GM19452 (cell line): ENCODE measurements around the gene SLIT3.
"Not testable (repeated sequence)": the region's sequence is repeated elsewhere in the genome, so short reads cannot be mapped to it uniquely, and the experiment has no call there.

Source experiments
- ATAC-seq: cut with Tn5 transposase; IDR thresholded peaks from one replicate; pipeline ENCODE4 v1.9.1; 2021; ENCODE audit not compliant: unreplicated experiment

The SLIT3 gene

DNA sequence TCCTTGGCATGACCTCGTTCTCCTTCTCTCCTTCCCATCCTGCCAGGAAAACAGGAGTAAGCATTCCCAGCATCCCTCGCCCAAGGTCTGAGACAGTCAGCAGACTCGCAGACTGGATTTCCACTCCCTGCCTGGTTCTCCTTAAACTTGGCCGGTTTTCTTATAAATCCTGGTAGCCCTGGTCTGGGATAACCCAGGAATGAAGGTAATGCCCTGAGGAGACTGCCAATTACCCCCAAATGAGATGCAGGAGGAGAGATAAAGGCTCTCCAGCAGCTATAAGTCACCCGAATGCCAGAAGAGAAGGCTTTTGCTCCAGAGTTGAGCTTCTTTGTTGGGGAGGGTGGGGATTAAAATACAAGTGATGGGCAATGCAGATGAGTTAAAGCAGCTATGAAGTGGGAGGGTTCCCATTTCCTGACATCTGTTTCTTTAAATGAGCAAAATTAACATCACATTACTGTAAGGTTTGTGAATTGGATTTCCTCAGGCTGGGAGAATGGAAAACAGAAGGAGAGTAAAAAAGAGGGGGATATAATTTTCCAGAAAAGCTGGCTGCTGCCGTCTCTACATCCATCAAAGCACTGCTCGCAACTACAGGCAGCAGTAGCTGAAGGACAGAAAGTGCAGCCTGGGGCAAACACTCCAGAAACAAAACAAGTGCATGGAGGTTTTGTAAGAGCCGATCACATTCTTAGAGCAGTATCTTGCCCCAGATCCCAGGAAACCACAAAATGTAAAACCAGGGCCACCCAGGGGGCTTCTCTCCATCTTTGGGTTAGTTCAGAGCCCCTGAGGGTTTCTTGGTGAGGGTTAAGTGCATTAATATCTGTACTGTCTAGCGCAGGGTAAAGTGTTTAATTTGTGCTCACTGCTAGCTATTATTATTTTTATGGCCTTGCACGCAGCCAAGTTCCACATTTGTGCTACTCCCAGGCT is 544.2 kb downstream of the SLIT3 start:
- ATAC-seq = no peak

DNA sequence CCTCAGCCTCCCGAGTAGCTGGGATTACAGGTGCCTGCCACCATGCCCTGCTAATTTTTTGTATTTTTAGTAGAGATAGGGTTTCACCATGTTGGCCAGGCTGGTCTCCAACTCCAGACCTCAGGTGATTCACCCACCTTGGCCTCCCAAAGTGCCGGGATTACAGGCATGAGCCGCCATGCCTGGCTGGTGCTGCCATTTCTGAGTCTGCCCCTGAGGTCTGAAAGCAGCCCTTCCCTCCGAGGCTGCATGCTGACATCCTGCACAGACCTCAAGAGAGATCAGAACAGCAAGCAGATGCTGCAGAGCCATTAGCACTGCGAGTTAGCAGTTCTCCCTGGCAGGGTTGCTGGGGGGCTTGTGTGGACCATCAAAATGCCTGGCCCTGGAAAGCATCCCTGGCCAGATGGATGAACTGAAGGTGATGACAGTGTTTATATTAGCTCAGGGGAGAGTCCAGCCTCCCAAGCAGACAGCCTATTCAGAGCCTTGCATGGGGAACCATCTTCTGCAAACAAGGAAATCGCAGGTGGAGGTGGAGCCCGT is 545.3 kb downstream of the SLIT3 start:
- no peak for ATAC-seq

DNA sequence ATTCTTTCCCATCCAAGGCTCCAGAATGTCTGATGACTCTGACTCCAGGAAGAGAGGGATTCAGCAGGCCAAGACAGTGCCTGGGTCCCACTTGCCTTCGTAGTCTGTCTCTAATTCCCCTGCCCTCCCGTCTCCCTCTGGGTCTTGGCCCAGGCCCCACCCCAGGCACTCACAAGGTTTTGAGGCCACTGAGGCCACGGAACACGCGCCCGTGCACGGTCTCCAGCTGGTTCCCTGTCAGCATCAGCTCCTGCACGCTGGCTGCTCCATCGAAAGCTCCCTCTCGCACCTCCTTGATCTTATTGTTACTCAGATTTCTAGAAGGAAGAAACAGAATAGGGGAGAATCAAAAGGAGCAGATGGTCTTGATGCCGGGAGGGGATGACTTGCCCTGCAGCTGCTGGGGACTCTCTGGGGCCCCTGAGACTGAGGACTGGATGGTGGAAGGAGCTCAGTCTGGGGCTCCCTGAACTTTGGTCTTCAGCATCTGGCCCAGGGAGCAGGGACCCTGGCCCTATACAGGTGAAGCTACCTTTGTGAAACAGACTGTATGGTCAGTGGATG is 547.2 kb downstream of the SLIT3 start:
- no peak for ATAC-seq

DNA sequence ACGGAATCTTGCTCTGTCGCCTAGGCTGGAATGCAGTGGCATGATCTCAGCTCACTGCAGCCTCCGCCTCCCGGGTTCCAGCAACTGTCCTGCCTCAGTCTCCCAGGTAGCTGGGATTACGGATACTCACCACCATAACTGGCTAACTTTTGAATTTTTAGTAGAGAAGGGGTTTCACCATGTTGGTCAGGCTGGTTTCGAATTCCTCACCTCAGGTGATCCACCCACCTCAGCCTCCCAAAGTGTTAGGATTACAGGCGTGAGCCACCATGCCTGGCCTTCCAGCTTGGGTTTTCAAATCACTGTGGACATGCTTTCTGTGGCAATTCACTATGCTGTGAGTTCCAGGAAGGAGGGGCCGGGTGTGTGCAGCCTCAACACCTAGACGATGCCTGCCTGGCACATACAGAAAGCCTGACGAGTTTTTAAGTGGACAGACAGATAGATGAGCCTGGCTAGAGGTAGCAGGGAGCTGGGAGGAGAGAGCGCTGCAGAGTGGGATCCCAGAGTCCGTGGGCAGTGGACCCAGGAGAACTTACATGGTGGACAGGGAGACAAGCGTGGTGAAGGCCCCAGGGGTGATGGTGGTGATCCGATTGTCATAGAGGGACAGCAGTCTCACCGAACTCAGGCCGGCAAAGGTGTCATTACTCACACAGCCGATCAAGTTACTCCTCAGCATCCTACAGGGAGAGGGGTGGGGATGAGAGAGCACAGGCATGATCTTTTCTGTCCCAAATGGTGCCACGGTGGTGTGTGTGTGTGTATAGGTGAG is 548.3 kb downstream of the SLIT3 start:
- no peak for ATAC-seq

GRCh38 chr5:168752012-168752411 is 548.9 kb downstream of the SLIT3 start:
- no peak for ATAC-seq

GRCh38 chr5:168750926-168751325 is 550.0 kb downstream of the SLIT3 start:
- ATAC-seq = no peak

GRCh38 chr5:168749391-168750100 is 551.4 kb downstream of the SLIT3 start:
- no peak for ATAC-seq

DNA sequence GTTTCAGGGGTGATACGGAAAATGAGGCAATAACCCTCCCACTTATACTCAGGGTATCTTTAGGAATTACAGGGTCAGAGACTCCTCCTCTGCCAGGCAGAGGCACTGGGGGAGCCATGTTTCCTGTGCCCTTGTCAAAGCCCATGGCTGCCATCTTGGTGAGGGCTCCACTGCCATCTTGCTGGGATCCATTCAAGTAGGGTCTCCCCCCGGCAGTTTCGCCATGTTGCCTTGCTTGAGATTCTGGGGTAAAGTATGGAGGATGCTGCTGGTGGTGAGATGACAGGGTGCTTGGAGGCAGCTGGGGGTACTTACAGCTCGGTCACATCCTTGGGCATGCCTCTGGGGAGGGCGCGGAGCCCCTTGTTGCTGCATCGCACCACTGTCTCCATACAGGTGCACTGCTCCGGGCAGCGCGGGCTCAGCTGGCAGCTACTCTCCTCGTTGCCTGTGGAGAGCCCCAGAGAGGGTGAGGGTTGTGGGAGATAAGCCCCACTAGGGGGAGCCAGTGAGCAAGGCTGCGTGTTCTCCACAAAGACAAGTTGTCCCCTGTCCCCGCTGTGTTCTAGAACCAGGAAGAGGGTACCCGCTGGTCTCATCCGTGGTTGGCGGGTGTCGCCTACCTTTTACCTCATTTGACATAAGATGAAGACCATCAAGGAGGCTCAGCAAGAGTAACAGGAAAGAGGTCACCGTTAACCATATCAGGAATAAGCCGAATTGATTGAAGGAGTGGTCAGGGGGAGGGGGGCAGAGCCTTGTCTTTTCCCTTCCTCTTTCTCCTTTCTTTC is 552.8 kb downstream of the SLIT3 start:
- no peak for ATAC-seq

DNA sequence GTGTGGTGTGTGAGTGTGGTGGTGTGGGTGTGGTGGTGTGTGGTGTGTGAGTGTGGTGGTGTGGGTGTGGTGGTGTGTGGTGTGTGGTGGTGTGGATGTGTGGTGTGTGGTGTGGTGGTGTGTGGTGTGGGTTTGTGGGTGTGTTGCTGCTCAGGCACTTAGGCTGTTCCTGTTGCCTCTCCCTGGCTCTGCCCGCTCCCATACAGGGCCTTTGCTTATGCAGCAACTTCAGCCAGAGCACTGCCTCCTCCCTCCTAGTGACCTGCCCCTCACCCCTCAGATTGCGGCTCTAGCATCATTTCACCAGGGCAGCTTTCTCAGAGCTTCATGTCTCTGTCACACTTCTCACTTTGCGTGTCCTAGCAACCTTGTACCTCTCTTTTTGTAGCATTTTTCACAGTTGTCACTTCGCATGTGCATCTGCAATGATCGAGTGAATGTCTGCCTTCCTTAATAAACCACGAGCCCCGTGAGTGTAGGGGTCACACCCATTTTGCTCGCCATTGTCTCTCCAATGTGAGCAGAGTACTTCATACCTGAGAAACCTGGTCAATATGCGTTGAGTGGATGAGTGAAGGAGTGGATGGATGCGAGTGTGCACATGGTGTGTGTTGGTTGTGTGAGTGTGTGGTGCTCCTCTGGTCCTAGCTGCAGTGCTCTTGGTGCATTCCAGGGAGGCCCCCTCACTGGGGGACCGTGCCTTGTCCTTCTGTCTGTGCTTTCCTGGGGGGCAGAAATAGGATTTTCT is 553.9 kb downstream of the SLIT3 start:
- no peak for ATAC-seq

GRCh38 chr5:168746126-168746892 is 554.6 kb downstream of the SLIT3 start:
- not testable (repeated sequence) for ATAC-seq

GRCh38 chr5:168743617-168744016 is 557.3 kb downstream of the SLIT3 start:
- no peak for ATAC-seq

DNA sequence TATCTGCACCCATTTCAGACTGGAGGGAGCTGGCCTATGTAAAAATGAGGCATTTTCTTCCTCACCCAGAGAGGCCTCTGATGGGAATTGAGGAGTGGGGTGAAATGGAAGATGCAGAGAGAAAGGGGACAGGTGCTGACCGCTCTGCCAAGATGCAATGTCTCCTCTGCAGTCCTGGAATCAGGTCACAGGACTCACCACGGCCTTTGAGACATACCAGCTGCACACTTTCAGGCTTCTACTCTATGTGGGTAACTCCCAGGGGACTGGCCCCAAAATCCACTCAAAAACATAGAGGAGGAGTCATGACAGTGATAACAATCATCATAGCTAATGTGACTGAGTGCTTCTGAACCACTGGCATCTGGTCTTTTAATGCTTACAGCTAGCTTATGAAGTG is 558.6 kb downstream of the SLIT3 start:
- not testable (repeated sequence) for ATAC-seq

DNA sequence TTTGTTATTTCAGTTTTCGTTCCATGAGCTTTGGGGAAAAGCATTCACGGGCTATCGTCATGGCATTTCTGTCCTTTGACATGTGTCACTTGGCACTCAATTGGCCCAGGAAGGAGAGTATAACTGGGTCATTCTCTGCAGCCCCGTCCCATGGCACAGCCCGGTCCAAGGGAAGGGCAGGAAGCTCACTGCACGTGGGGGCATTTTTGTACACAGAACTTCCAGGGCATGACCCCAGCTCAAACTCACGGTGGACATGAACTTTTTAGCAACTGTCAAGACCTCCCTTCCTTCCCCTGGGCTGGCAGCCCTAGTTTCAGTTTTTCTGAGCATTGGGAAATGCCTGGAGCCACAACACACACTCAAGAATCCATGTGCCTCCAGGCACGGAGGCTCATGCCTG is 560.1 kb downstream of the SLIT3 start:
- no peak for ATAC-seq

DNA sequence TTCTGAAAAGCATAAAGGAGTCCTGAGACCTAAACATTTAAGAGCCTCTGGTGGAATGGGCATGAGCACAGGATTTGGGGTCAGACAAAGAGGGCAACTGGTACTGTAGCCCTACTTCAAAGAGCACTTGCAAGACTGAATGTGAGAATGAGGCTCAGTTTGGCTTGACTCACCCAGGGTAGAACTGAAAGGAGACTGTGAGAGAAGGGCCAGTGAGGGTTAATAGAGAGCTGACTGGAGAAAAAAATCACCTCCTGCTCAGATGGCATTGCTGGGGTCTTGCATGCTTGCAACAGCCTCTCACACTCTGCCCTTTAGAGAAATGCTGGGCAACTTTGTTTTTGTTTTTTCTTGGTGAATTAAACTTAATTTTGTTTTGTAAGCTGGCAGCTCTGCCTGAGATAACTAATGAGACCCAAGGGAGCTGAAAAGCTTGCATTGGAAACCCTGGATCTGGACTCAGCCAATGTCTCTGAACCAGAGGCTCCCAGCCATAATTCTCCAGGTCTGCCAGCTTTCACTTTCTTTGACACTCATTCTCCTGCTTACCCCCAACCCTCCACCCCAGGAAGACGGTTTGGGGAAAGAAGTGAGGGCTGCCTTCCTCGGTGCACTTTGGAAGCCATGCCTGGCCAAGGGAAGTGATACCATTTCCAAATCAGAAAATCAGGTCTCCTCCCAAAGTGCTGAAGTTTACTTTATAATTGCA is 560.7 kb downstream of the SLIT3 start:
- ATAC-seq = no peak

- no peak for ATAC-seq
Measured at GRCh38 chr5:168737066-168737465, 563.9 kb downstream of the SLIT3 start.

GRCh38 chr5:168736281-168736831 is 564.6 kb downstream of the SLIT3 start:
- ATAC-seq = no peak

DNA sequence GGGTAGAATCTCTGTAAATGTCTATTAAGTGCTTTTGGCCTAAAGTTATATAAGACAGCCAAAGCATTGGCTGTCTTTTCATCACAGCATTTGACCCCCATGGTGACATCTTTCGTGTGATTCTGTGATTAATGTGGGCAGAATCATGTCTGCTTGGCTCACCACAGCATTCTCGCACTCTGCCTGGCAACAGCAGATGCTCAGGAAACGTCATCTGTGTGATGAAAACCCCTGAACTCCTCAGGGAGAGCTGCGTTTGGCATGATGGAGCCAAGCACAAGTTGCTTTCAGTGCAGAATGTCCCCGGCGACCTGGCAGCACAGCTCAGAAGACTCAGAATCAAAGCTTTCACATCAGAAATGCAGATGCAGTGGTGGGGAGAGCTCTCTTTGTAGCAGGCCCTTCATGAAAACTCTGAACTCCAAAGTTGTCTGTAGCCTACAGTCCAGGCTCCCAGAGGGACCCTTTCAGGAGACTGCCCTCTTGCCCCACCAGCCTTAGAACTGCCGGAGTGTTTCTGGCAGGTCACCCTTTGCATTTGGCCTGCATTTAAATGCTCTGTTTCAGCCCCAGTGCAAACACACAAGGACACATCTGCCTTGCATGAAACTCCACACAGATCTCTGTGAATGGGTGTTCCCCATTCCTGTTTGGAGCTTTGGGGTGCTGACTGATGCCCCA is 566.2 kb downstream of the SLIT3 start:
- peak; percentile 67 for ATAC-seq
